Thyroid gland (tissue), 4 donors: Measurements from ENCODE around the gene PAEP.

ENCODE experiments used
- CTCF ChIP-seq, 6 experiments: fragments of 200-600 bp in 3 of 6; fragments of 450-650 bp in 3 of 6; sonication (generic) in 3 of 6; IDR thresholded peaks; one replicate each; pipeline ENCODE4 v1.5.1; 2016 to 2019; ENCODE audit warnings: antibody characterized with exemption in 6 of 6, mild to moderate bottlenecking in 2 of 6, inconsistent platforms in 1 of 6, moderate library complexity in 1 of 6
- POLR2A ChIP-seq, 2 donors: fragments of 450-650 bp; IDR thresholded peaks; one replicate each; pipeline ENCODE4 v1.6.1; 2017; ENCODE audit warnings: antibody characterized with exemption in 2 of 2, mild to moderate bottlenecking in 2 of 2, moderate library complexity in 1 of 2

DNA sequence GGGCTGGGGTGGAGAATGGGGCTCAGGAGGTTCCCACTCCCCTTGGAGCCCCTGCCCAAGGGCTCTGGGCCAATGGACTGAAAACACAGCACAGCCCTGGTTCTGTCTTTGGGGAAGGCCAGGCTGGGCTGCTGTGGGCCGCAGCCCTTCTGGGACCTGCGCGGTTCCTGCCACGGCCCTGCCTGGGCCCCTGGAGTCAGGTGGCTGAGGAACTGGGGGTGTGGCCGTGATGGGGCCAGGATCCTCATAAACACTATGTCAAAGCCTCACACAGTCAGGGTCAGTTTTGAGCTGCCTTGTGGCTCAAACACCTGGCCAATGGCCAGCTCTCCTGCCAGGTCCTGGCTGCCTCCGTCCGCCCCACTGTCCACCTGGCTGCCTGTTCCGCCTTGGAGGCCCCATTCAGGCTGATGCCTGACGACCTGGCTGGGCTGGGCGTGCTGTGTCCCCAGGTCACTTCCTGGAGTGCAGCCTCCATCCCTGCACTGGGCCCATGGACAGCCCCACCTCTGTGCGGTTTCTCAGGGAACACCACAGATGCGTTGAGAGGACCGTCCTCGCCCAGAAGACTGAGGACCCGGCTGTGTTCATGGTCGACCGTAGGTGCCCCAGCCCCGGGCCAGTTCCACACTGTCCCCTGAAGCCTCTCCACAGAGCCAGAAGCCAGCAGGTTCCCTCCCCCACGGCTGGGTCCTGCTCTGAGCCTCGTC is 27.5 kb downstream of the PAEP start:
- TF ChIP-seq CTCF (IDR thresholded peaks at IDR 0.05) = no peak
- no peak for TF ChIP-seq POLR2A (IDR thresholded peaks at IDR 0.05)
